ENCODE results near the gene MGAT5B.
"Not testable (repeated sequence)": the region's sequence is repeated elsewhere in the genome, so short reads cannot be mapped to it uniquely, and the experiment has no call there.

MGAT5B gene

DNA sequence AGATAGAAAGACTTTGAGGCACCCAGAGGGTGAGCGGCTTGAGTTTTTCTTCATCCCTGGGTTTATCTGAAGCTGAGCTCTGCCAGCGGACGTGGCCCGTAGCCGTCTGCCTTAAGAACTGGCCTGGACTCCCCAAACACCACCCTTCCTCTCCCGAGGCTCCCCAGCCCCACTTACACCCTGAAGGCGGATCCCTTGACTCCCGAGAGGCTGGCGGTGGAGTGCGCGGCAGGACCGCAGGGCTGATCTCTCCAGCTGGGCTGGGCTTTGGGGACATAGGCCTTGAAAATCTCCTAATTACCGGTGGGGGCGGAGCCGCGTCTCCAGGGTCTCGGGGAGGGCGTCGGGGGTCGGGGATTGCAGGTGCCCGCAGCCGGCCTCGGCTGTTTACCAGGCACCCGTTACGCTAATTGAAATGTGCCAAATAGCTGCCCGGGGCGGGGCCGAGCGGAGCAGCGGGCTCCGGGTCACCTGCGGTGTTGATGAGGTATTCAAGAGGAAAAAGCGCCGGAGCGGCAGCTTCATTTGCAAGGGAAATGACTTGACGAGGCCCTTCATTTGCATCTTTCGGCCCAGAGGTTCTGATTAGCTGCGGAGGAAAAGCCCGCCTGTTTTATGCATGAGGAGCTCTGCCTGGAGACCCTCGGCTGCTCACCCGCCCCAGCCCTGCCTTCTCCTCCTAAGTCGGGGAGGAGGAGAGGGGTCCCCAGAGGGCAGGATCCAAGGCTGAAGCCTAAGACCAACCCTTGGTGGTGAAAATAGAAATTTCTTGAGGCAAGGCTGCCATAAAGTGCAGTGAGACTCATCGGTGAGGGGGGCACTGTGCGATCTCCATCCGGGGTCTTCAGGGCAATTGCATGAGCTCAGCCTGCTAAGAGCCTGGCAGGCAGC lies 100.7 kb downstream of the MGAT5B start:
- DNase-seq (ENCODE audit: extremely low read depth in 1 of 2, low read depth in 1 of 2) = peak in 1 of 2 donors; percentile 23

DNA sequence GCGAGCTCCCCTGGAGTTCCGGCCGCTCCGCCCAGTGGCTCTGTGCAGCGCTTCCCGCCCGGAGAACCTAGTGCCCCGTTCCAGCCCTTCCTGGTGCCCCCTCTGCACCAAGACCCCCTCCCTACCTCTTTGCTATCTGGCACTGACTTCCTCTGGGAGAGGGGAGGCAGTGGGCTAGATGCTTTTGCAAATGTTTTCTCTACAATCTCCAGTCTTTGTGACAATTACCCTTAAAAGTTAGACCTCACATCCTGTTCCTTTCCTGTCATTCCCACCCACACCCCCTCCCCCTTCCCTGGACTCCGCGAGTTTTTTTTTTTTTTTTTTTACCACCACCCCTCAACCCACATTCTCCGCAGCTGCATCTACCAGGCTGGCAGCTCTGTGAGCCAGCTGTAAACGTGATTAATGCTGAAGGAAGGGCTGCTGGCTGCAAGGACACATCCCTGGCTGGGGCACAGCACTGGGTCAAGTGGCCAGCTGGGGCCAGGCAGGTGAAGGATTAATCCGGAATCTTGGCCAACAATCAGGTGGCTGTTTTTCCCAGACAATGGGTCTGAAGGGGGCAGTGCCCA lies 101.5 kb downstream of the MGAT5B start:
- peak in 1 of 2 donors; percentile 2 for DNase-seq (ENCODE audit: extremely low read depth in 1 of 2, low read depth in 1 of 2)

DNA sequence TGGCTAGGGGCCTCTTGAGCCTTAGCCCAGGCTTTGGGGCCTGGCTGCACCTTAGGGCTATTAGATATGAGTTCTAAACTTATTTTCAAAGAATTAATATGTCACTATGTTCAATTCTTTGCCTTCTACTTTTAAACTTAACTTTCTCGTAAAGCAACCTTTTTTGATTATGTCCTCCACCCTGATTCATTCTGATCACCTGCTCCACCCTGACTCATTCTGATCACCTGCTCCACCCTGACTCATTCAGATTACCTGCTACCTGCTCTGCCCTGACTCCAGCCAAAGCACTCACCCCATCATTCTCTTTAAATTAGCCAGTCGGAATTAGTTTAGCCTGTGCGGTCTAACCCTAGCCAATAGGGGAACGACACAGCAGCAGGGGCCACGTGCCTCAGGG lies 102.0 kb downstream of the MGAT5B start:
- not testable (repeated sequence) for DNase-seq (ENCODE audit: extremely low read depth in 1 of 2, low read depth in 1 of 2)

DNA sequence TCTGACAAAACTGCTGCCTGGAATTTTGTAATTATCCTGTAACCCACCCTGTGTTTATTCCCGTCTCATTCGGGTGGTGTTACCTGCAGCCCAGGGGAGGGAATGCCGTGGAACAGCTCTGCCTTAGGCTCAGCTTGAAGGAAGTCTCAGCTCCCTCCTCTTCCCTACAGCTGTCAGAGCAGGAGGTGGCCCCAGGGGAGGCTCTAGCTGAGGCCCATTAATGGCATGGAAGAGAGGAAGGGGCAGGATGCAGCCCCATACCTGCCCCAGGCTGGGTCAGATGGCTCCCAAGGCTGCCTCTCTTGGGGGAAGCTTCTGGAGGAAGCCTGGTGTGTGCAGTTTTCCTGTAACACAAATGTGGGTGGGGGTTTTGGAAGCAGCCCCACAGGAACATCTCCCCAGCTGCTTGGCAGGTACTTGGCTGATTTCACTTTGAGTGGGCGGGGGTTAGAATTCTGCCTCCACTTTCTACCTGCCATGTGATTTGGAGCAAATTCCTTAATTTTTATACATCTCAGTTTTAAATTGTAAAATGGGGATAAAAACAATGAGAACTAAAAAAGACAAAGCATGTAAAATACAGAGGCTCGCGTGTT lies 103.9 kb downstream of the MGAT5B start:
- no peak for DNase-seq (ENCODE audit: extremely low read depth in 1 of 2, low read depth in 1 of 2)

DNA sequence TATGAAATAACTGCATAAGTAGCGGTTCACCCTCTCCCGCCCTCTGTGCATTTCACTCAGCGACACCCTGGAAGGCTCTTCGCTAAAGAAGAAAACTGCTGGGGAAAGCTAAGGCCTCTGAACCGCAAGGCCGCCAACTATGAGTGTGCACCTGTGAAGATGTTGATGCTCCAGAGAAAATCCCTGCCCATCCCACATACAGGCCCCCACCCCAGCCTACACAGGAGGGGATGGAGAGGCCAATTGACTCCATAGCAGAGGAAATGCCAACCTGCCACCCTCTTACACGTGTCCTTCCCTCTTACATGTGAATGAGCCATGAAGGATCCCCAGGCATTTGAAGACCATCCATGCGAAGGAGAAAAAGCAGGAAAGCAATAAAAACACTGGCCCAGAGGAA lies 104.8 kb downstream of the MGAT5B start:
- DNase-seq (ENCODE audit: extremely low read depth in 1 of 2, low read depth in 1 of 2) = no peak

DNA sequence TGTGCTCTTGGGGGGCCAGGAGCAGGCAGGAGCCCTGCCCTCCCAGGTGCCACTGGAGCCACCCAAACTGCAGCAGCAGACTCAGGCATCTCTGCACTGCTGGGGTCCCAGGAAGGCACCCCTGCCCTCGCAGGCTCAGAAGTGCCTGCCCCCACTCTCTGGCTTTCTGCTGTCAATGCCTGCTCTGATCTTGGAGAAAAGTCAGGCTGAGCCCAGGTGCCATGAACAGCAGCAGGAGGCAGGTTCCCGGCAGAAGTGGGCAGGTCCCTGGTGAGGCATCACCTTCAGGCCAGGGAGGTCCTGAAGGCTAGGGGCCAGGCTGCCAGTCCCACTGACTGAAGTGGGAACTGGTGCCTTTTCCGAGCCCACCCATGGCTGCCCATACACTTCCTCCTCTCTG lies 106.5 kb downstream of the MGAT5B start:
- no peak for DNase-seq (ENCODE audit: extremely low read depth in 1 of 2, low read depth in 1 of 2)

DNA sequence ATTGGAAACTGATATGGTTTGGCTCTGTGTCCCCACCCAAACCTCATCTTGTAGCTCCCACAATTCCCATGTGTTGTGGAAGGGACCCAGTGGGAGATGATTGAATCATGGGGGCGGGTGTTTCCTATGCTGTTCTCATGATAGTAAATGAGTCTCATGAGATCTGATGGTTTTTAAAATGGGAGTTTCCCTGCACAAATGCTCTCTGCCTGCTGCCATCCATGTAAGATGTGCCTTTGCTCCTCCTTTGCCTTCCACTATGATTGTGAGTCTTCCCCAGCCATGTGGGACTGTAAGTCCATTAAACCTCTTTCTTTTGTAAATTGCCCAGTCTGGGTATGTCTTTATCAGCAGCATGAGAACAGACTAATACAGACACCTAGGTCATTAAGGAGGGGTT lies 109.8 kb downstream of the MGAT5B start:
- not testable (repeated sequence) for DNase-seq (ENCODE audit: extremely low read depth in 1 of 2, low read depth in 1 of 2)

DNA sequence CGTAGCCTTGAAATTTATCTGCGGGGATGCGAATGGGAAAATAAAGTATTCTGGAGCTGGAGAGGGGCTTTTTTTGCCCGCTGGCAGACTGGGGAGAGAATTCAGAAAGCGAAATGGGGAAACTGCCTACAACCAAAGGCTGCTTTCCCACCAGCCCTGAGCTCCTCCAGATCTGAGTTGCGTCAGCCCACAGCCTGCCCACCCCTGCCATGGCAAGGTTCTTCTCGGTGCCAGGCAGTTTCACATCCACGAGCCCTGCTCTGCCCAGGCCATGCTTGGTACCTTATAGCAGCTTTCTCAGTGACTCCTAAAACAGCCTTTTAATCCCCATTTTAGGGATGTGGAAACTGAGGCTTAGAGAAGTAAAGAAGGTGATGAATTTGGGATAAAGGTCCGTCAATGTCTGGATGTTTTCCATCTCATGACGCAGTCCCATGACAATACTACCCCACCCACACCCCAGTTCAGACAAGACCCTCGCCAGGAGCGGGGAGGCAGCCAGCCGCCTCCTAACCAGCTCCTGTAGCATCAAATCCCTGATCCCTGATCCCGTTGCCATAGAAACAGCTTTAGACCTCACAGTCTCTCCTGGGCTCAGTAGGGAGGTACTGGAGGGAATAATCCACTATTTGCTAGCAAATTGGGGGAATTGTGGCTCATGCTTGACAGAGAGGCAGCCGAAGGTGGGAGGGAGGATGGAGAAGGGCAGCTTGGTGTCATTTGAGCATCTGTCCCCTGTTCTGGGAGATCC lies 113.5 kb downstream of the MGAT5B start:
- no peak for DNase-seq (ENCODE audit: extremely low read depth in 1 of 2, low read depth in 1 of 2)

DNA sequence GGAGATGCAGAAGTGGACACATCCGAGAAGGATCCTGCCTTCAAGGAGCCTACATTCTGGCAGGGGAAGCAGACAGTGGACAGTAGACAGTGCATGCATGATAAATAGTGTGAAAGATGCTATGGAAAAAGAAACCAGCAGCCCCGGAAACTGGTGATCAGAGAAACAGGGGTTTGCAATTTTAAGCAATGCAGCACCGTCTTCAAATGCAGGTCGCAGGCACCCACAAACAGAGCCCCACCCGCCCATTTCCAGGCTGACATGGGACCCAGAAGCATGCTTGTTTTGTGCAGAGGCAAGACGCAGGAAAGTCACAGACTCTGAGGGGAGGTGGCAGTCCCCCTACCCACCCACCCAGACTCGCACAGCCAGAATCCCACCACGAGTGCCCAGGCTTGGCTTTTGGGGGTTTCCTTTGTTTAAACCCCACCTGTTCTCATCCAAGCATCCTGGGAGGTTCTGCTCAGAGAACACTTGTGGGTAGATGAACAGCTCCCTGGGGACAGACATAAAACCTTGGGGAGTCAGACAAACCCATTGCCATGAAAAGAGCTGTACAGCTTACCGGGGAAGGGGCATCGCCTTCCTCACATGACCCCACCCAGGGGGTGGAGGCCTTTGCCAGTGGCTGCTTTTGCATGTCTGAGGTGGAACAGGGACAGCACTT lies 114.3 kb downstream of the MGAT5B start:
- DNase-seq (ENCODE audit: extremely low read depth in 1 of 2, low read depth in 1 of 2) = no peak

DNA sequence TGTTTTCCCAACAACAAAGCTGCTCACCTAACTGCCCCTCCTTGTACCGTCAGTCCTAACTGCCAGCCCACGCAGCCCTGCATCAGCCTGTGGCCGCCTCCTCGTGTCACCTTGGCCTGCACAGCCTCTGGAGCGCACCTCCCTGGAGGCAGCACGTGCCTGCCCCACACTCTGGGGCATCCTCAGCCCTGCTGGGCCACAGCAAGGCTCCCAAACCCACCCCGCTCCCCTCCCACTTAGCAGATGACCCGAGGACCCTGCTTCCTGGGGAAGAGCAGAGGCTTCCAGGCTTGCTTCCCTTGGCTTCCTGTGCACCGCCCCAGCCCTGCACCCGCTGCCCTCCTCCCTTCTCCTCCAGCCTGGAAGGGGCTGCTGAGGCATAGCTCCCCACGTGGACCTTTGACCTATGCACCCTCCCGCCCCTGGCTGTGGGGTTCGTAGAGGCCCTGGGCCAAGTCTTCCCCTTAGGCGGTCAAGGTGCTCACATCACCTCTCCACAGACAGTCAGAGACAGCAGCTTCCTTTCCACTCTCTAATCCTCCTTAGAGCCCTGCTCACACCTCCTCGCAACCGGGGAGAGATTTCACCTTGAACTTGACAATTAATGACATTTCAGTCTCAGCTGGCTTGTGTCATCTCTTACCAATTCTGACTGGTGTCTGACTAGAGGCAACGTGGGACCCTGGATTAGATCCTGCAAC lies 115.0 kb downstream of the MGAT5B start:
- DNase-seq (ENCODE audit: extremely low read depth in 1 of 2, low read depth in 1 of 2) = no peak

DNA sequence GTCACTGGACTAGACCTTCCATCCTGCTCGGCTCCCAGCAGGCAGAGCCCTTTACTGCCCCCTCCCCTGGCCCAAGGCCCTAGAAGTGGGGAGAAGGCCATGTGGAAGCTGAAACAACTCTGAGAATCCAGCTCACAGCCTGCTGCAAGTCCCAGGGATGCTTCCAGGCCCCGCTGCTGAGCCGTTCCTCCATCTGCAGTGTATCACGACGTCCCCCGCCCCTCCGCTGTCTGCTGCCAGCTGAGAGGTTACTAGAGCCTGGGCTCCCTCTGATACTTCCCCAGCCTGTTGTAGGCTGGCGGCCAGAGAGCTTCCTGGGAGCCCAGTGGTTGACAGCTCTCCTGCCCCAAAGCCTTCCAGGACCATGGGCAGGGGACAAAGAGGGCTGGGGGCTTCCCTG lies 118.2 kb downstream of the MGAT5B start:
- no peak for DNase-seq (ENCODE audit: extremely low read depth in 1 of 2, low read depth in 1 of 2)

DNA sequence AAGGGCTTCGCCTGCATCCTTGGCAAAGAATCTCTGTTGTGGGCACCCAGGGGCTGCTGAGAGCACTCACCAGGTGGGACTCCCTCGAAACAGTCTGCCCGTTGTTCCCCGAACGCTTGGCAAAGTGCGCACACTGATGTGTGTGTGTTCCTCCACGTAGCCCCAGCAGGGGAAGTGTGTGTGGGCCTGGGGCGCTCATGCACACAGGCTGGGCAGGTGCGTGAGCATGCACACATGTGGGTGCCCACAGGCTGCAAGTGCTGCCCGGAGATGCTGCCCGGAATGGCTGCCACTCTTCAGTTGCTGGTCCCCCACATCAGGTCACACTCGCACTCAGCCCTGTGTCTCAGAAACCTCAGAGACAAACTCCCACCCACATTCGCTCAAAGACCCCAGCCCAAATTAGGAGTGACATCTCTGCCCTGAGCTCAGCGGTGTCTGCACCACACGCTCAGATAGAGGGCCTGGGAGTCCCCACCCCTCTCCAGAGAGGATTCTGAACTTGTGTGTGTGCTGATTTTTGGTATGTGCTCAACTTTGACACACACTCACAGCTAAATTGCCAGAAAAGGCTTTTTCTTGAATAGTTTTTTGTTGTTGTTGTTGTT lies 119.4 kb downstream of the MGAT5B start:
- DNase-seq (ENCODE audit: extremely low read depth in 1 of 2, low read depth in 1 of 2) = no peak

DNA sequence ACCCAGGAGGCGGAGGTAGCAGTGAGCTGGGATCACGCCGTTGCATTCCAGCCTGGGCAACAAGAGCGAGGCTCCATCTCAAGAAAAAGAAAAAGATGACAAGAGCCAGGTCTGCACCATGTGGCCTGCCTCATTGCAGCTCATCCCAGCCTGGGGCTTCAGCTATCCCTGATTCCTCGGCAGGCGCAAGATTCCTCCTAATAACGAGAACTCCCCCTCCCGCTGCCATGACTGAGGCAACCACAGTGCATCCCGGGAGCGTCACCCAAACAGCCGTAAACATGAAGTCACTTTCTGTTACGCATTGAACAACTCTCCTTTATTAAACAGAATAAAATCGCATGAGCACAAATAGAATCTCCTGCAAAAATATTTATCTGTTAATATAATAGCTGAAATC lies 120.6 kb downstream of the MGAT5B start:
- no peak for DNase-seq (ENCODE audit: extremely low read depth in 1 of 2, low read depth in 1 of 2)

DNA sequence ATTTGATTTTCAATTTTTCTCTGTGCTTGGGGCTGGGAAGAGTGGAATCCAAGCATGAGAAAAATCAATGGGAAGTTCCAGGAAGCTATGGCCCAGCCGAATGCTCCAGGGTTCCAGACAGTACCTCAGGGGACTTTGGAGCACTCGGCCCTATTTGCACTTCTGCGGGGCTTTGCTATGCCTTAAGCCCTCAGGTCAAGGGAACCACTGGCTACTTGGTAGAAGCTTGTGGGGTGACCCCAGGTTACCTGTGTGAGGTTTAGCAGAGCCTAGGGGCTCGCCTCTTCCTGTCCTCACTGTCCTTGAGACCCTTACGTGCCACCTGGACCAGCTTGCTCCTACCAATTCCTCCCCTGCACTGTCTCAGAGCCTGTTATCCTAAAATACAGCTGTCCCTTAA lies 121.3 kb downstream of the MGAT5B start:
- no peak for DNase-seq (ENCODE audit: extremely low read depth in 1 of 2, low read depth in 1 of 2)

DNA sequence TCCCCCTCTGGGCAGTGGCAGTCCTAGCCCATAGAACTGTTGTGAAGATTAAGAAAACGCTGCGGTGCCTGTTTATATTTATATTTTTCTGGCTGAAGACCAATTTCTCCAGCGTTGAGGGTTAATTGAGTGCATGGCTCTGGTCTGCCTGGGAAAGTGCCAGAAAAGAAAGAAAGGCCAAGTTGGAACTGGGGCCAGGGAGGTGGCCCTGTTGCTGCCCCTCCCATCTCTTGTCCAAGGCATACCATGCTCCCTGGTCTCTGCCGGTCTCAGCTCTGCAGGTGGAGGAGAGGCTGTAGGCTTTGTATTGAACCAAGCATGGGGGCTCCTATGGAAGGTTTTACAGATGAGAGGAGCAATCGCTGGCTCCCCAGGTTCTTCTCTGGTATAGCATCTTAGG lies 124.7 kb downstream of the MGAT5B start:
- no peak for DNase-seq (ENCODE audit: extremely low read depth in 1 of 2, low read depth in 1 of 2)

DNA sequence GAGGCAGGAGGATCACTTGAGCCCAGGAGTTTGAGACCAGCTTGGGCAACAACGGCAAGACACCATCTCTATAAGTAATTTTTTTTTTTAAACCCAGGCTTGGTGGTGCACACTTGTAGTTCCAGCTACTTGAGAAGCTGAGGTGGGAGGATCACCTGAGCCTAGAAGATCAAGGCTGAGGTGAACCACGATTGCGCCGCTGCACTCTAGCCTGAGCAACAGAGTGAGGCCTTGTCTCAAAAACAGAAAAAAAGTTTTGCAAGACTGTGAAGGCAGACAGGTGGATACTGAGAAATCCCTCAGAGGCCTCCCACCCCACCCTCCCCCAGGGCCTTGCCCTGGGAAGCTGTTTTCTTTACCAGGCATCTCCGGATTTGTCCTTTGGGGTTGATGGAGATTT lies 125.4 kb downstream of the MGAT5B start:
- no peak for DNase-seq (ENCODE audit: extremely low read depth in 1 of 2, low read depth in 1 of 2)

DNA sequence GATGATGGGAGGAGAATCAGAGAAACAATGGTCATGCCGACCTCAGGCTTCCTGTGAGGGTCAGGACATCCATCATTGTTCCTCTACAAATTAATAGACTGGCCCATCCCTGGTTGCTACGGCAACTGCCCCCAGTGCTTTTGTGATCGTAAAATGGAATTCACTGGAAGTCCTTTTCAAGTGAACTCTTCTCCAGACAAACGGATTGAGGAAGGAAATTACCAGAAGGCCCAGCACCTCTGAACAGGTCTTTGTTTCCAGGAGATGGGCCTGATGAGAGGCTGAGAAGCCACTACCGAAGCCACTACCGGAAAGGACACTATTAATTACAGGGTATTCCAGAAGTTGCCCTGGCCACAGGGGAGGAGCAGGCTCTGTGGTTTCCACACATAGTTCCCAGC lies 126.0 kb downstream of the MGAT5B start:
- DNase-seq (ENCODE audit: extremely low read depth in 1 of 2, low read depth in 1 of 2) = no peak

DNA sequence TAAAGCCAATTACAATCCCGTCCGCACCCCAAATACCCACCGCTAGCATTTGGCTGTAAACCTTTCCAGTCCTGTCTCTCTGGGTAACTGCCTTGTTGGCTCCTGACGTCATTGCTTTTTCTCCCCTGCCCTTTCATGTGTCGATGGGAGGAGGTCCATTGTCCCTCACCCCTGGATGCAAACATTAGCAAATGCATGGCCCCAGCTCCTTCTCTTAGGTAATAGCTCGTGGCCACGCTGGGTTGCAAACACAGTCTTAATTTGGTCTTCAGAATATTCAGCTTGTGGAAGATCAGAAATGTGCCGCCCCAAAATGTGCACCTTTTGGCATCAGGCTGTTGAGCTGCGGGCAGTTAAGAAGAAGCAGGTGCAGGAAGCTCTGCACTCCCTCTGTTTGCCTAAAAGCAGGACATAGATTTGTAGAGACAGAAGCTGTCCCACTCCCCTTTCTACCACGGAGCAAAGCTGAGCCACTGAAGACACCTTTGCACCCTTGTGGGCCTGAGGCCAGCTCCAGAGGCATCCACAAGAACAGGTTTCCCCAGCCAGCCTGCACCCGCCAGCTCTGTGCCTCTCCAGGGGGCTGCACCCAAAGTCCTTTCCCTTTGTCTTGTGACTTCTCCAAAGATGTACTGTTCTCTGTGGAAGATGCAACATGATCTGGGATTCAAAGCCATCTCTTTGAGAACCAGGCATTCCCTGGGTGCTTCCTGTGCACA lies 127.3 kb downstream of the MGAT5B start:
- no peak for DNase-seq (ENCODE audit: extremely low read depth in 1 of 2, low read depth in 1 of 2)
